ENCODE results near the gene ALOX12B.

The ALOX12B gene

DNA sequence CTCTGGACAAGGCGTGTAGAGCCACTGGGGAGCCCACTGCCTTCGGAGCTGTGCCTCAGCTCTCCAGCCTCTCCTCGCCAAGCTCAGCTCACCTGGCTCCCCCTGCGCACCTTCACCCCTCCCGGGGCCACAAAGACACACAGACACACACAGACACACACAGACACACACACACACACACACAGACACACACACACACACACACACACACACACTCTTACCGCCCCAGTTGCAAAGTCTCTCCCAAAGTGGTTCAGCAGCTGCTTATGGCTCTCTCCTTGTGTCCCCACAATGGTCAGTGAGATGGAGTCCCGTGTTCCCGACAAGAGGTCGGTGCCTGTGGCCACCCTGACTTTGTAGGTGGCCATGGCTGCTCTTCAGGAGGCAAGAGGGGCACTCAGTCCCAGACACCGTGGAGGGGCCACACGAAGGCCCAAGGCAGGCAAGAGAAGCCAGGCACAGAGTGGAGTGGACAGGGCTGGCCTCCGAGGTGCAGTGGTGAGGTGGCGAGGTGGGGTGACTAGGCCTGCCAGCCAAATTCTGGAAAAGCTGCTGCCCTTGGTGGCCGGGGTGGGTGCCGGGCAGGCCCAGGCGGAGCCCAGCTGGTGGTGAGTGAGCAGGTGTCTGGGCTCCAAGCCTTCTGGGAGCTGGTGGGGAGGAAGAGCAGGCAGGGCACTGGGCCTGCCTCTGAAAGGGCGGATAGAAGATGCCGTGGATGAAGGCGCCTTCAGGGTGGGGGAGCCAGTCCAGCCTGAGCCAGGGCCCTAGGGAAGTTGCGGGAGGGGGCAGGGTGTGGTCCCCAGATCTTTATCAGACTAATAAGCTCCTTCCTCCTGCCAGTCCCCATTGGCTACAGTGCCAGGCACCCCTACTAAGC, at the start of gene ALOX12B:
Gene ALOX12B, minus strand, starts transcription at position 642 of the 877 bp plus-strand sequence. Its CDS starts 274 bp downstream, at position 368.
- DNase-seq = no peak

DNA sequence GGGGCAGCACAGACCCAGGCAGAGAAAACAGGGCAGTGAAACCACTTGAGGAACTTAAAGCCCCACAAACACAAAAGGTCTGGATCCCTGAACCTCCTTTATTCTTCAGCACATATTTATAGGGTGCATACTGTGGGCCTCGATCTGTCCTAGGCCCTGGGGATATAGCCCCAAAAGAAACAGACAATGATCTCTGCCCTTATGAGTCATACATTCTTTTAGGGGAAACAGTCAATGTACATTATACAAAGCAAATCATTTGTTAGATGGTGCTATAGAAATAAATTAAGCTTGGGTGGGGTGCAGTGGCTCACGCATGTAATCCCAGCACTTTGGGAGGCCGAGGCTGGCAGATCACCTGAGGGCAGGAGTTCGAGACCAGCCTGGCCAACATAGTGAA, 46.4 kb upstream of the ALOX12B start:
- no peak for DNase-seq

DNA sequence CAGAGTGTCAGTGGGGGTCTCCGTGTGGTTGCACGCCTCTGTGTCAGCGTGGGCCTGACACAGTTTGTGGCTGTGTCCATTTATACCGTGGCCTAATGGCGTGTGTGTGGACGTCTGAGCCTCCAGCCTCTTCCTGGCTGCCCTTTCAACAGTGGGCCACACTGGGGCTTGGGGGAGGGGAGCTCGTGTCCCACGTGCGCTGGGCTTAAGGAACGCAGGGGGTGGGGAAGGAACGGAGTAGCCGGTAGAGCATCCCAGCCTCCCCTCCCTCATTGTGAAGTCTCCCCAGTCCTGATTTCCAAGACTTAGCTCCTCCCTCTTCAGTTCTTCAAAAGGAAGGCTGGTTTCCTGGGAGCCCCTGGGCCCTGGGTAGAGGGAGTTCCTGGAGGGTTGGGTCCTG, 45.9 kb upstream of the ALOX12B start:
- no peak for DNase-seq

DNA sequence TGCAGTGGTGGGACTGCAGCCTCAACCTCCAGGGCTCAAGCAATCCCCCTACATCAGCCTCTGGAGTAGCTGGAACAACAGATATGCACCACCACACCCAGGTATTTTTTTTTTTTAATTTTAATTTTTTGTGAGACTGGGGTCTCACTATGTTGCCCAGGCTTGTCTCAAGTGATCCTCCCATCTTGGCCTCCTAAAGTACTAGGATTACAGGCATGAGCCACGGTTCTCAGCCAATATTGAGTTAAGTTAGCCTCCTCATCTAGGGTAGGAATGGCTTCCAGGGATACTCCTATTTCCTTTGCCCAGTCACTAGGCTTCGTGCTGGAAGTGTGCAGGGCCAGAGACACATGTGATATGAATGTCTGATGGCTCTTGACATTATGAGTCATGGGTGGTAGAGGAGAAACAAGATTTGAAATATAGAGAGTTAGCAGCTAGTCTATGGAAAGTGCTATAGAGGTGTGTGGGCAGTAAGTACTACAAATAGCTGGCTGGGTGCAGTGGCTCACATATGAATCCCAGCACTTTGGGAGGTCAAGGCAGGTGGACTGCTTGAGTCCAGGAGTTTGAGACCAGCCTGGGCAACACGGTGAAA, 44.4 kb upstream of the ALOX12B start:
- no peak for DNase-seq

DNA sequence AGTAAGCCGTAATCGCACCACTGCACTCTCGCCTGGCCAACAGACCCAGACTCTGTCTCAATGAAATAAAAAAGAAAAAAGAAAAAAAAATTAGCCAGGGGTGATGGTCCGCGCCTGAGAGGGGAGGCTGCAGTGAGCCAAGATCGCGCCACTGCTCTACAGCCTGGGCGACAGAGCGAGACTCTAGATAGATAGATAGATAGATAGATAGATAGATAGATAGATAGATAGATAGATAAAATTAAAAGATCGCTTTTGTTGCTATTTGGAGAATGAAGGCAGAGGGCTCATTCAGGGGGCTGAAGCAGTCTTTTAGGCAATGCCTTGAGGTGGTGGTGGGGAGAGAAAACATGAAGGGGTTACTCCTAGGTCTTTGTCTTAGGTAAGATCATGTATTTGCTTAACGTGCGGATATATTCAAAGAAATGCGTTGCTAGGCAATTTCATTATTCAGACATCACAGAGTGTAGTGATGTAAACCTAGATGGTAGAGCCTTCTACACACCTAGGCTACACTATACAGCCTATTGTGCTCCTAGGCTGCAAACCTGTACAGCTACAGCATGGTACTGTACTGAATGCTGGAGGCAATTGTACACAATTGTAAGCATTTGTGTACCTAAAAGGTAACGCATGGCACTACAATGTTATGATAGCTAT, 40.7 kb upstream of the ALOX12B start:
- no peak for DNase-seq

DNA sequence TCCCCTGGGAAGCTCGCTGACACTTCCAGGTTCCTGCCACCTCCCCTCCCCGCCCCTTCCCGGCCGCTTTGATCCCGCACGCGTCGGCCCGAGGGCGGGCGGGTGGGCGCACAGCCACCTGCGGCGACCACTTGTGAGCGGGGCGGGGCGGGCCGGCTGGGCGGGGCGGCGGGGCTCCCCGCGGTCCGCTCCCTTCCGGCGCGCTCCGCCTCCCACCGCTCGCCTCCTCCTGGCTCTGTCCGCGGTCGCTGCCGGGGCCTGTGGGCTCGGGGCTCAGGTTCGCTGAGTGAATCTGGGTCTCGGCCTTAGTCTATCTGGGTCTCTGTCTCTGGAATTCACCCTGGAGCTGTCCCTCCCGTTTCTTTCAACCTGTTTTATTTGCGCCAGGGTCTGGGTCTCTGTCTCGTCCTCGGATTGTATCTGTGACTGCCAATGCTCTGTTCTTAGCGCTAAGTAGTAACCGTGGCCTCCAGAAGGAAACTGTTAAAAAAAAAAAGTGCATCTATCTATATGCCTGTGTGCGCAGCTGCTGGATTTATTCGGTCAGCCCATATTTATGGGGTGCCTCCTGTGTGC, 39.1 kb upstream of the ALOX12B start:
- DNase-seq = peak; percentile 19 to 46

DNA sequence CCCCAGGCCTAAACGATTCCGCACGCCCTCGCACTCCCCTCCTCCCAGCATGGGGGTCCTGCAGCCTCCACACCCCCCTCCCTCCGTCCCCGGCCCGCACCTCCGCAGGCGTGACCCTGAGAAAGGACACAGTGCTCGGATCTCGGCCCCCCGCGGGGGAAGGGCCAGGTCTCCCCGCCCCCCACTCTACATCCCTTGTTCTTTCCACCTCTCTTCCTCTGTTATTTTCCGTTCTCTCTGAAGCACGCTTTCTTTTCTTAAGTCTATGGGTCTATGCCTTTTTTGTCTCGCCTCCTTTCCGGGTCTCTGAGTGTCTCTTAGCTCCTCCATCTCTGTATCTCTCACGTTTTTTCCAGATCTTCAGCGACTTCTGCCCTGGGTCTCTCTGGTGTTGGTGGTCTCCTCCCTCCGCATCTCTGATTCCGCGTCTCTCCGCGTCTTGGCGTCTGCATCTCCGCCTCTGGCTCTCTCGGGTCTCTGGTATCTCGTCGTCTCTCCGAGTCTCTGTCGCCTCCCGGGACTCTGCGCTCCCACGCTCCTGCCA, 38.5 kb upstream of the ALOX12B start:
- peak in 1 of 2 donors; percentile 24 for DNase-seq

DNA sequence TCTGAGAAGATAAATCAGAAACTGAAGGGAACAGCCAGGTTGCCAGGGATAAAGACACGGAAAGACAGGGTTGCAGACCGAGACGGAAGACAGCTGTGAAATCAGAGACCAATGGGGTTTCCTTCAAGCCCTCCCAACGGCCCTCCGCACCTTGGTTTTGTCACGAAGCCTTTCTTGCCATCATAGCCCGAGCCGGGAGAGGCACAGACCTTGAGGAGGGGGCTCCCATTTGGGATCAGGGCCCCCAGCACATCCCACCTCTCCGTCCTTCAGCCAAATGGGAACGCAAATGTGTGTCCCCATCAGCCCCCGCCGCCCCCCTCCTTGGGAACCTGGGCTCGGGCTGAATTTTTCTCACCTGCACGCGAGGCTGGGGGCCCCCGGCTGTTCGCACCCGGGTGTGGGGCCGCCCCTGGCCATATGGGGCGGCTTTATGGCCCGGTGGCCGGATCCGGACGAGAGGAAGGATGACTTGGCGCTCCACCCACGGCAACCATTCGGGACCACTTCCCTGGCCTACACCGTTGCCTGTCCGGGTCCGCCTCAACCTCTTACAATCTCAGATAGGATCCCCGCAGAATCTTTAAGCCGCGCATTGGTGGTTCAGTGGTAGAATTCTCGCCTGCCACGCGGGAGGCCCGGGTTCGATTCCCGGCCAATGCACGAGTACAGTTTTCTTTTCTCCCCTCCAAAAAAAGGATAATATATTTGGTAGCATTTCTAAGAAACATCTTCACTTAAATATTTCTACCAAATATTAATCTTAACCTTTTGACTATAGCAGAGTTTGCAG, 37.8 kb upstream of the ALOX12B start:
- peak; percentile 79 to 92 for DNase-seq

DNA sequence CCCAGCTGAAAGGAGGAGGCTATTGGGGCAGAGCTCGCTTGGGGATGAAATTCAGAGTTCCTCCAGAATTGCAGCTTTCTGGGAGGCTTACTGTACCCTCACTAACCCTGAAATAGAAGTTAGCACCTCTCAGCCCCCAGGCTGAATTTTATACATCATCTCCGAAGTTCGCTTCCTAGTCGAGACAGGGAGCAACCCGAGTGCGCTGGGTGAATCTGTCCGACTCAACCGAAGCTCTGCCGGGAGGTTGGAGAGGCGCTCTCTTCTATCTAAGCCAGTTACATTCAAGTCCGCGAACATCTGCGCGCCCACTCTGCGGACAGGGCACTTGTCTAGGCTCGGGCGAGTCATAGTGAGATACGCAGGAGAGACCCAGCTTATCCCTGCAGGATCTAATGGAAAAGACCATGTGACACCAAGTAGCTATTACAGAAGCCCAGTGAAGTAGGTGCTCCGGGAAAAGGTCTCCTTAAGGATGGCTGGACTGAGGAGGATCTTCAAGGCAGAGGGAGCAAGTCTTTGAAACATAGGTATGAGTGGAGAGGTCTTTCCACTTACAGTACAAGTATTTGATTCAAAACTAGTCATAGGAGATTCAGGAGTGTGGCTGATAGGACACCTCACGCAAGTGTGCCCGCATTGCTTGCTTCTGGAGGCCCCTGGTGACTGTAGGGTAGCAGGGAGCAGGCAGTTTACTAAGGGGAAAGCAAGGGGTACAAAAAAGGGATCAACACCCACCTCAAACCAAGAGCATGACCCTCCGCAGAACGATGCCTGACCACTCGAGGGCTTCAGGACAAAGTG, 37.0 kb upstream of the ALOX12B start:
- DNase-seq = peak in 1 of 2 donors; percentile 23

DNA sequence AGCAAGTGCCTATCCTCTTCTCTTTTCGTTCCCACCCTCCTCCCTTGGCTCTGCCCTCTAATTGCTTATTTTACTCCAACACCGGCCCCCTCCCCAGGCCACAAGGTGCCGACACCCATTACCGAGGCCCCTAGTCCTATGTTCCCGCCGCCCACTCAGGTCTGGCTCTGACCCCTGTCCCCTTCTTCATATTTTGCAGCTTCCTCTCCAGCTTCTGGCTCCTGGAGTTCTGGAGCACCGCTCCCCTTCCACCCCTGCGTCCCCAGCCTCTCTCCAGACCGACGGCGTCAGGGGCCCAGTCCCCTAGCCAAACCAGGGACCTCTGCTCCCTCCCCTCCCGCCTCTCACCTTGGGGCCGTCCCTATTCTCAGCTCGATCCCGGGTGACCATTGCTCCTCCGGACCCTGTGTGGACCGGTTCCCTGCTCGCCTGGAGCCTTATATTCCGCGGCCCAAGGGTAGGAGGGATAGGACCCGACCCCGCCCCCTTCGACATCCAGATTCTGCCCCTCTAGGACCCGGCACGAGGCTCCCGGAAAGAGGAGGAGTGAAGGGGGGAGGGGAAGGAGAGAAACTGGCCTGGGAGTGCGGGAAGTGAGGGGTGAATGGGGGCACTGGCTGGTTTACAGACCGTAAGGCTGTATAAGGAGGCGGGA, 36.3 kb upstream of the ALOX12B start, which contains the start of gene HES7:
Gene HES7, minus strand, starts transcription at position 412 of the 655 bp plus-strand sequence. Its CDS starts 22 bp downstream, at position 390.
- no peak for DNase-seq

DNA sequence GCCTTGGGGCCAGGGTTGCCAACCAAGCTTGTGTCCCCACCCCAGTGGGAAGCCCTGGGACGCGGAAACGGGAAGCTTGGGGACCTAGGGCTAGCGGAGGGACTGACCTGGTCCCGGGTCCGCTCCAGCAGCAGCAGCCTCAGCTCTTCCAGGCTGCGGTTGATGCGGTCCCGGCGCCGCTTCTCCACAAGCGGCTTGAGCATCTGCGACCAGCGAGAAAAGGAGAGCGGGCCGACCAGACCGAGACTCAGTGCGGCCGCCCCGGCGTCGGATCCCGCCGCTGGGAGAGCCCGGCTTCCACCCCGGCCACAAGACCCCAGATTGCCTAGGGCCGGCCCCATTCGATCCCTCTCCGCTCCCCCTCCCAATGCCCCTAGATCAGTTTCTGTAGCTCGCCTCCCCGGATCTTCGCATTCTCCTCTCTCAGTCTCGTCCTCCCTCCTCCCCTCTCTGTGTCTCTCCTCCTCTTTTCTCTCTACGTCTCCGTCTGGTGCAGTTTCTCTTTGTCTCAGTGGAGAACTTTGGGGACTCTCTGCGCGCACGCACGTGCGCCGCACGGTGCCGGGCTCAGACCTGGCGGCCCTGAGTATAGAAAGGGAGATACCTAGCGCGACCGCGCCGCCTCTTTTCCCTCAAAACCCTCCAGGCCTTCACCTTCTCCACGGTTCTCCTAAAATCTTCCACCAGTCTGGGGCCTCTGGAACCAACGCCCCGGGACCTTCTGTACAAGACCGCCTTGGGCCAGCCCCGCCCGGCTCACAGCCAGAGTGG, 35.6 kb upstream of the ALOX12B start:
- DNase-seq = peak; percentile 37 to 45

DNA sequence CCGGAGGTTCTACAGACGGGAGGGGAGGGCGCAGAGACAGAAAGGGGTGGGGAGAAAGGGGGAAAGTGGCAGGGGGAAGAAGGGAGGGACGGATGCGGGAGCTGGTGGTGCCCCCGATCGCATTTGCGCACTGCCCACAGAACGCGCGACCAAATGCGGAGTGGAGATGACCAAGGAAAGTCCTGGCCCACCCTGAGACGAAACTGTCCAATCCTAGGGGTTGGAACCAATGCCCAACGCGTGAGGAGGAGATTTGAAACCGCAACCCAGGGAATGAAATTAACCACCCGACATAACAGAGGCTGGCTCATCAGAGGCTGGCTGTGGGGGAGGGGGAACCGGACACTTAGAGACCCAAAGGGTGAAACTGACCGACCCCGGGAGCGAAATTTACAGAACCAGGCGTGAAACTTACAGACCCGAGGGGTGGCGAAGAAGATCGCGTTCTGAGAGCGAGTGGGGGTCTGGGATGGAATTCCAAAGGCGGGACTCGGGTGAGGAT, 35.0 kb upstream of the ALOX12B start:
- no peak for DNase-seq

DNA sequence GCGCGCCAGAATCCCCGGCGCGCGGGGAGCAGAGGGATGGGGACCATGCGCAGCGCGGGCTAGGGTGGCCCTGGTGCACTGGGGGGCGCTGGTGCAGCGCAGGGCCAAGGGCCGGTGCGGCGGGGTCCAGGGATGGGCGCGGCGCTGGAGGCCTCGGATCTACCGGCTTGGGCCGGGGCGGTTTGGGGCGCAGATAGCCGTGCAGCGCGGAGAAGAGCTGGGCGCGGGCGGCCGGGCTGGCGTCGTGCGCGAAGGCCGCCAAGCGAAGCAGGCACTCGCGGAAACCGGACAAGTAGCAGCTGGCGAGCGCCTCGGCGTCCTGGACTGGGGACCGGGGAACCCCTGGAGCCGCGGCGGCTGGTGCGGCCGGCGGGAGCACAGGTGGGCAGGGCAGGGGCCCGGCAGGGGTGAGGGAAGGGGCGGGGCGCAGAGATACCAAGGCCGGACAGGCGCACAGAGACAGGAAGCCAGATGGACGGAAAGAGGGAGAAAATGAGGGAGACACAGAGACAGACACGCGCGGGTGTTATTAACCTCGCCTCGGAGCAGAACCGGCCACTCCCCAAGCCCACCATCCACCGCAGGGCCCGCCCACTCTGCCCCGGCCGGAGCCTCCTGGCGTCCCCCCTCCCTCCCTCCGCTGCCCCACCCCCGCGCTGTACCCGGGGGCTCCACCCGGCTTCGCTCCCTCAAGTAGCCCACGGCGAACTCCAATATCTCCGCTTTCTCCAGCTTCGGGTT, 34.3 kb upstream of the ALOX12B start:
- peak; percentile 24 to 39 for DNase-seq

DNA sequence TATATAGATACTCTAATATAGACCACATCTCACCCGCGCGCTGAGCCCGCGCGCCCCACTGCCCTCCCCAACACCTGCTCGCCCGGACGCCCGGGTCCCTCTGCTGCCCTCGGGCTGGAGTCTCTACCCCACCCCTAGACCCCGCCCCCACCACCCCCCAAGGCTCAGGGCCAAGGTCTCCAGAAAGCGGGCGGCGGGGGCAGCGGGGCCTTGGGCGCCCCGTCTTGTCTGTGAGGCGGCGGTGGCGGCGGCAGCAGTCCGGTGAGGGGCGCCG, 33.8 kb upstream of the ALOX12B start:
- no peak for DNase-seq

DNA sequence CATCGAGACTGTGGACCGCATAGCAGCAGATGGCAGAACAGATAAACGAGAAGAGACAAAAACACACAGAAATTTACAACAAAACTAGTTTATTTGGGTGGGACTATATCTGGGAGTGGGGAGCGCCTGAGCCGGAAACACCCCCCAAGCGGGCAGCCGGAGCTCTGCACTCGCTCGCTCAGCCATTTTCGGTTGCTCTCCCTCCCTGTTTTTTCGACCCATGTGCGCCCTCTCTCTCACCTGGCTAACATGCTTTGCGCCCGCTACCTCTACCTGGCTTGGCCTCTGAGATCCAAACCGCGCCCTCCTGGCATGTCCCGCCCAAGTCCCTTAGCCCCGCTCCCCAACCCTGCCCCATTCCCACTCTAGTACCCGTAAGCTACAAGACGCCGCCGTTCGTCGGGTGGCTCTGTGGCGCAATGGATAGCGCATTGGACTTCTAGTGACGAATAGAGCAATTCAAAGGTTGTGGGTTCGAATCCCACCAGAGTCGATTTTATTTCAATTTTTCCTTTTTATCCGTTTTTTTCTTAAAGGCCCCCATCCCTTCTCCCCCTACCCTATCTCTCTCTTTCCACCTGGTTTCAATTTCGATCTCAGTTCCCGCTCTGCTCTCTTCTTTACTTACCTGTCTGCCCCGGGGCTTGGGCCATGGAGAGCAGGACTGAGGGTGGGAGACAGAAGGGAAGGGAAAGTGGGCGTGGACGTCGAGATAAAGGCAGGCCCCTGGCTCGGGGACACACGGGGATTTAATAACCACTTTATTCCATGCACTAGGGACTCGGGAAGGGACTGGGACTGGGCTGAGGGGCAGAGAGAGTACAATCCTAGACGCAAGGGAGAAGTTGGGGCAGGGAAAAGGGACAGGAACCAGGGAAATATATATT, 33.2 kb upstream of the ALOX12B start:
- DNase-seq = peak; percentile 60 to 74

DNA sequence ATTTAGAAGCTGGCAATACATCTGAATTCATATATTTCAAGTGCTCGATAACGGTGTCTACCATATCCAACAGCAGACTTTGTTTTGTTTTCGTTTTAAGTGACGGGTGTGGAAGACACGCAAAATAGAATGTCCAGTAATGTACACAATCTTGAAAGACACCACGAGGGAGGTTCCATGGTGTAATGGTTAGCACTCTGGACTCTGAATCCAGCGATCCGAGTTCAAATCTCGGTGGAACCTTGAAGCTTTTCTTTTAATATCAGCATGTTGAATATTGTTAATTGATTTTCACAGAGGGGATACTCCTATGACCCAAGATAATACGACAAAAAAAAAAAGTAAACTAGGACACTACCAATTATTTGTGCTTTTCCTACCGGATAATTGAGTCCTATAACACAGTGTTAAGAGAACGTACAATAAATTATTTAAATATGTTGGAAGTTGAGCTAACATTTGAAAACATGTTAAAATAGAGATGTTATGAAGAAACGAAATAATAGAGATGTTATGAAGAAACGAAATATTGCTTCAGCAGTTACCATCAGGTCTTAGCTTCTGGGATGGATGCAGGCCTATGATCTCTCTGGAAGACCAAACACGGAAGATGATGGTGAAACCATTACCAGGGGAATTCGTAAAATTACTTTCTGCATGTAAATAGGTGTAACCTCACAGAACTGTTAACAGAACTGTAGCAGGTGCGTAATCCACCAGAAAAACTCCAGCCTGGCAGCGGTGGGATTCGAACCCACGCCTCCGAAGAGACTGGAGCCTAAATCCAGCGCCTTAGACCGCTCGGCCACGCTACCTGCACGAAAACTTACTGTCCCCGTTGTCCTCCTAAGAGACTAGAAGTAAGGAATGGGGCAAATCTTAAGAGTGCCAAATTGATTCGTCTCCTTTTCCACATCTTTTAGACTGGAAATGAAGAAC, 32.3 kb upstream of the ALOX12B start:
- peak; percentile 75 to 84 for DNase-seq

Measured in activated CD4-positive, alpha-beta T cell treated with anti-CD3 and anti-CD28 coated beads for 4 hours (primary cell).